Measurements from ENCODE around the gene OR1J1. TPM values are rescaled to one million over a fixed set of nuclear protein-coding genes. Genes with fewer than 3 reads are reported as not detected.

OR1J1 gene, protein sequence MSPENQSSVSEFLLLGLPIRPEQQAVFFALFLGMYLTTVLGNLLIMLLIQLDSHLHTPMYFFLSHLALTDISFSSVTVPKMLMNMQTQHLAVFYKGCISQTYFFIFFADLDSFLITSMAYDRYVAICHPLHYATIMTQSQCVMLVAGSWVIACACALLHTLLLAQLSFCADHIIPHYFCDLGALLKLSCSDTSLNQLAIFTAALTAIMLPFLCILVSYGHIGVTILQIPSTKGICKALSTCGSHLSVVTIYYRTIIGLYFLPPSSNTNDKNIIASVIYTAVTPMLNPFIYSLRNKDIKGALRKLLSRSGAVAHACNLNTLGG
- total RNA-seq (2014; rRNA removed; shearing (Covaris generic)): not detected in 2 replicates

DNA sequence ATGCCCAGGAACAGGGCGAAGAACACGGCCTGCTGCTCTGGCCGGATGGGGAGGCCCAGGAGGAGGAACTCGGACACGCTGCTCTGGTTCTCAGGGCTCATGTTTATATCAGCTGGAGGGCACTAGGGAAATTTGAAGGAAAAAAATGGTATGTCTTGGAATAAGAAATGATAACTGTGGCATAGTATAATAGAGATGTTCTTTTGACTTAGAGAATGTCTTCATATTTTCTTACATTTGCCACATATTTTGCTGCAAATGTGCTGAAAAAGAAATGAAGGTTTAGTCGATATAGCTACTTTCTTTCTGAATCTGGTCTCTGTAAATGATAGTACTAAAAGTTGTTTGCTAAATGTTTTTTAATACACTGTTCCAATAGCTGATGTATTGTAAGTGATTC, at the start of gene OR1J1:
Gene OR1J1 (minus strand): TSS at position 101 of the 400 bp plus-strand sequence. CDS start 0 bp downstream, at position 101.
- Histone ChIP-seq H3K27ac (no peak within 1 kb of the TSS), H3K27me3 (replicated peaks) (peaks cover 10% of the 10 kb centered on the region; the same call in 1 of the 2 replicates), H3K4me1 (replicated peaks) (no peaks in the 10 kb centered on the region), H3K36me3 (no peaks in the 10 kb centered on the region), H3K9me3 (replicated peaks) (no peaks in the 10 kb centered on the region), H3K4me3 (no peak within 1 kb of the TSS)
- DNase-seq (ENCODE audit: low read depth in 1 of 2, low spot score in 2 of 2): no peak

DNA sequence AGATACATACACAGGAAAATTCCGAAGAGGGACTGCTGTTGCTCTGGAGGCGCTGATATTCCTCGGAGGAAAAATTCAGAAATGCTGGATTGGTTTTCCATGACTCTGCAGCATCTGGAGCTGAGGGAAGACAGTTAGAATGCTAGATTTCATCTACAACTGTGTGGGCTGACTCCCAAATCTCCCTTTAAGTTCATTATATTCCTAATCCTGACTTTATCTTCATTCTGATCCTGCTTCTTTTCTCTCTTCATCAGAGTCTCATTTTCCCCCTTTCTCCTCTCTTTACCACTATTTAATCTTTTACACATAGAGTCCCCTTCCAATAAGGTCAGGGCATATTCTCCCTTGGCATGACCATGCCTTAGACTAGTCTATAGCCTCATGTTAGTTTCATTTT, 49.5 kb upstream of the OR1J1 start, which contains the start of gene OR1N1:
Gene OR1N1 (minus strand): TSS at position 101 of the 400 bp plus-strand sequence. CDS start 0 bp downstream, at position 101.
- Histone ChIP-seq H3K4me1 (replicated peaks) (no peaks in the 10 kb centered on the region), H3K27me3 (replicated peaks) (no peaks in the 10 kb centered on the region), H3K4me3 (no peak within 1 kb of the TSS), H3K36me3 (no peaks in the 10 kb centered on the region), H3K27ac (no peak within 1 kb of the TSS), H3K9me3 (replicated peaks) (no peaks in the 10 kb centered on the region)
- DNase-seq (ENCODE audit: low read depth in 1 of 2, low spot score in 2 of 2): no peak

DNA sequence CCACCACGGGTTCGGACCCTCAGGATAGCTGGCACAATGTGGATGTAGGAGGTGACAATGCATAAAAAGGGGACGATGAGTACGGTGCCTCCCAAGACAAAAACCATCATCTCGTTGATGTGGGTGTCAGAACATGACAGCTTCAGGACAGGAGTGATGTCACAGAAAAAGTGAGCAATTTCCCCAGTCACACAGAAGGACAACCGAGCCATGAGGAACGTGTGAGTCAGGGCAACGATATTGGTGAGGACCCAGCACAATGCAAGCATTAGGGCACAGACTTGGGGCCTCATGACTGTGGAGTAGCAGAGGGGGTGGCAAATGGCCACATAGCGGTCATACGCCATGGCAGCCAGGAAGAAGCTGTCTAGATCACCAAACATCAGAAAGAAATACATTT, 48.9 kb upstream of the OR1J1 start:
- H3K9me3 ChIP-seq (replicated peaks): no peaks in the 10 kb centered on the region
- H3K27ac ChIP-seq: no peak overlapping the region
- H3K4me3 ChIP-seq: no peak overlapping the region
- no peaks in the 10 kb centered on the region for H3K4me1 ChIP-seq (replicated peaks)
- no peaks in the 10 kb centered on the region for H3K27me3 ChIP-seq (replicated peaks)
- DNase-seq (ENCODE audit: low read depth in 1 of 2, low spot score in 2 of 2): no peak
- no peaks in the 10 kb centered on the region for H3K36me3 ChIP-seq

DNA sequence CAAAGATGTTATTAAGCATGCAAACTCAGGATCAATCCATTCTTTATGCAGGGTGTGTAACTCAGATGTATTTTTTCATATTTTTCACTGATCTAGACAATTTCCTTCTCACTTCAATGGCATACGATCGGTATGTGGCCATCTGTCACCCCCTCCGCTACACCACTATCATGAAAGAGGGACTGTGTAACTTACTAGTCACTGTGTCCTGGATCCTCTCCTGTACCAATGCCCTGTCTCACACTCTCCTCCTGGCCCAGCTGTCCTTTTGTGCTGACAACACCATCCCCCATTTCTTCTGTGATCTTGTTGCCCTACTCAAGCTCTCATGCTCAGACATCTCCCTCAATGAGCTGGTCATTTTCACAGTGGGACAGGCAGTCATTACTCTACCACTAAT, 41.6 kb upstream of the OR1J1 start:
- Histone ChIP-seq H3K4me1 (replicated peaks) (no peaks in the 10 kb centered on the region), H3K27me3 (replicated peaks) (no peaks in the 10 kb centered on the region; the same call in 1 of the 2 replicates), H3K27ac (no peak overlapping the region), H3K4me3 (no peak overlapping the region), H3K9me3 (replicated peaks) (no peaks in the 10 kb centered on the region), H3K36me3 (no peaks in the 10 kb centered on the region)
- DNase-seq (ENCODE audit: low read depth in 1 of 2, low spot score in 2 of 2): no peak

DNA sequence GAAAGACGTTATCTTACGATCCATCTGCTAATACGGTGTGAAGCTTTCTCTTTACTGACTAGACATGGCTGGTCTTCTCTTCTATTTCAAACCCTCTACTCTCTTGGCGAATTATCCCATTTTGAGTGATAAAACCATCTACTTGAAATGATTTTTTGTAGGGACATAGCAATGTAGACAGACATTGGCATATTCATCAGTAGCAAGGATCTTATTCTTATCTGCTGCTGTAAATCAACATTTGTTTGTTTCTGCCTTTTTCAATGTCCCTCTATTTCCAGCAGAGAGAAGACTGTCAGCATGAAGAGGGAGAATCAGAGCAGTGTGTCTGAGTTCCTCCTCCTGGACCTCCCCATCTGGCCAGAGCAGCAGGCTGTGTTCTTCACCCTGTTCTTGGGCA, 41.1 kb upstream of the OR1J1 start, which contains the start of gene OR1J4:
Gene OR1J4 (plus strand): TSS at position 301 of the 400 bp plus-strand sequence. CDS start 0 bp downstream, at position 301.
- Histone ChIP-seq H3K27ac (no peak within 1 kb of the TSS), H3K4me3 (no peak within 1 kb of the TSS), H3K4me1 (replicated peaks) (no peaks in the 10 kb centered on the region), H3K9me3 (replicated peaks) (no peaks in the 10 kb centered on the region), H3K27me3 (replicated peaks) (no peaks in the 10 kb centered on the region; the same call in 1 of the 2 replicates), H3K36me3 (no peaks in the 10 kb centered on the region)
- DNase-seq (ENCODE audit: low read depth in 1 of 2, low spot score in 2 of 2): no peak

DNA sequence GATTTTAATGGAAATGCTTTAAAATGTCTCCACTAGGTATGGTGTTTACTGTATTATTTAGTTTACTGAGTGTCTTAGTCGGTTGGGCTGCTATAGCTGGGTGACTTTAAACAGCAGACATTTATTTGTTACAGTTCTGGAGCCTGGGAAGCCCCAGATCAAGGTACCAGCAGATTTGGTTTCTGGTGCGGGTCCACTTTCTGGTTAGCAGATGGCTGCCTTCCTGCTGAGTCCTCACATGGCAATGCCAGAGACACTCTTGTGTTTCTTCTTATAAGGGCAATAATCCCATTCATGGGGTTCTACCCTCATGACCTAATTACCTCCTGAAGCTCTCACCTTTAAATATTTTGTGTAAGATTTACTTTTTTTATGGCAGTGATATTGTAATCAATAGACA, 40.5 kb upstream of the OR1J1 start:
- Histone ChIP-seq H3K9me3 (replicated peaks) (no peaks in the 10 kb centered on the region), H3K4me1 (replicated peaks) (no peaks in the 10 kb centered on the region), H3K27me3 (replicated peaks) (no peaks in the 10 kb centered on the region; the same call in 1 of the 2 replicates), H3K27ac (no peak overlapping the region), H3K4me3 (no peak overlapping the region), H3K36me3 (no peaks in the 10 kb centered on the region)
- no peak for DNase-seq (ENCODE audit: low read depth in 1 of 2, low spot score in 2 of 2)

DNA sequence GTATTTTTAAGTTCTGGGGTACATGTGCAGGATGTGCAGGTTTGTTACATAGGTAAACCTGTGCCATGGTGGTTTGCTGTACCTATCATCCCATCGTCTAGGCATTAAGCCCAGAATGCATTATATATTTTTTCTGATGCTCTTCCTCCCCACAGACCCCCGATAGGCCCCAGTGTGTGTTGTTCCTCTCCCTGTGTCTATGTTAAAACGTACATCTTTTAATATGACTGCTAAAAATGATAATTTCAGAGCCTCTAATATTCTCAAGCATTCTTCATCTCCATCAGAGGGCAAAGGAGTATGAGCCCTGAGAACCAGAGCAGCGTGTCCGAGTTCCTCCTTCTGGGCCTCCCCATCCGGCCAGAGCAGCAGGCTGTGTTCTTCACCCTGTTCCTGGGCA, 32.8 kb upstream of the OR1J1 start, which contains the start of gene OR1J2:
Gene OR1J2 (plus strand): TSS at position 301 of the 400 bp plus-strand sequence. CDS start 0 bp downstream, at position 301.
- Histone ChIP-seq H3K9me3 (replicated peaks) (no peaks in the 10 kb centered on the region), H3K36me3 (no peaks in the 10 kb centered on the region), H3K4me3 (no peak within 1 kb of the TSS), H3K27ac (no peak within 1 kb of the TSS), H3K27me3 (replicated peaks) (peaks cover 16% of the 10 kb centered on the region), H3K4me1 (replicated peaks) (no peaks in the 10 kb centered on the region)
- no peak for DNase-seq (ENCODE audit: low read depth in 1 of 2, low spot score in 2 of 2)

DNA sequence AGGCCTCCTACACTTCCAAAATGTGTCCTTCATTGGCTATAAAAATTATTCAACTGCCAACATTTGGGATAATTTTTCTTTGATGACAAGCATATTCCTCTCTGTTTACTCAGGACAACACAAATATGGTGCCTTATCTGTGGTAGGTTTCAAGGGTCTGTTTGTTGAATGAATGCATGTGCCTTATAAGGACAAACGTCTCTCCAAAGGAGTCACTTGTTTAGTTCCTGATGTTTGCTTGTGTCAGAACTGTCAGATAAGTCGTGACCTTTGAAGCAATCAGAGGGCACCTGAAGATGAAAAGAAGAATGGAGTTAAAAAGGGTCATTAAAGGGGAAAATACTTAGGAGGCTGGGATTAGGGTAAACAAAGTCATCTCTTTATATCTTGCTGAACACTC, 29.2 kb upstream of the OR1J1 start:
- Histone ChIP-seq H3K27me3 (replicated peaks) (peaks cover 16% of the 10 kb centered on the region), H3K27ac (no peak overlapping the region), H3K4me3 (no peak overlapping the region), H3K4me1 (replicated peaks) (no peaks in the 10 kb centered on the region), H3K36me3 (no peaks in the 10 kb centered on the region), H3K9me3 (replicated peaks) (no peaks in the 10 kb centered on the region)
- DNase-seq (ENCODE audit: low read depth in 1 of 2, low spot score in 2 of 2): no peak

DNA sequence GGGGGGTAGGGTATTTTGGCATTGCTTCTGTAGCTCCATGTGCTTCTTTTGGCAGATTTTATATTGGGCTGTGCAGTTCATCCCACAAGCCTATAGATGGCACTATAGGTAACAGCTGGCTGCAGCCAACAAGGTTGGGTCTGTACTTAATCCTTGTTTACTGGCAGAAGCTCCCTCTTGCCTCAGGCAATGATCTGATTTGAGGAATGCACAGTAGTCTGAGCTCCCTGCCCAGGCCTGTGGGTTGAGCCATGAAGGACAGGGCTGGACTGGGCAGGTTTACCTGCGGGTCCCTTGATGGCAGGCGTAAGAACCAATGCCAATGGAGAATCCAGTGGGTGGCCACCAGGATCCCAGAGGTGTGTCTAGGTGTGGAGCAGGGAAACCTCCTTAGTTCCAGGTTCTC, 21.2 kb upstream of the OR1J1 start:
- Histone ChIP-seq H3K27ac (no peak overlapping the region), H3K36me3 (no peaks in the 10 kb centered on the region), H3K4me3 (no peak overlapping the region), H3K27me3 (replicated peaks) (no peaks in the 10 kb centered on the region), H3K4me1 (replicated peaks) (no peaks in the 10 kb centered on the region), H3K9me3 (replicated peaks) (no peaks in the 10 kb centered on the region)
- peak in 1 of 2 experiments; percentile 18 for DNase-seq (ENCODE audit: low read depth in 1 of 2, low spot score in 2 of 2)

DNA sequence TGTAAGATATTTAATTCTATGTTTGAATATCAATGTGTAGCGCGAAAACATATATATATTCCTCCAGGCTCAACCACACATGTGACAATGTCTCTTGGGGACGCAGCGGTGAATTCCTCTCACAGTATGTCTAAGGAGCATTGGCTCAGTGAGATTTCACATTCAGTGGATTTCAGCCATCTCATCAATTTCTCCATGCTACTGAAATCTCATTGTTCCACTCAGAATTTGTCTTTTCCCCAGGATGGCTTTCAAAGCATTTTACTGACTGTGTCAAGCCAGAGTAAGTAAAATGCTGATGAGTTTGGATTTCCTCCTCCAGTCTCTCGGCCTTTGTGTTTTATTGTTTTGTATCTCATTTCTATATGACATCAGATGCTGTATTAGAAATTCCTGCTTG, 1.3 kb upstream of the OR1J1 start:
- H3K9me3 ChIP-seq (replicated peaks): no peaks in the 10 kb centered on the region
- no peak overlapping the region for H3K27ac ChIP-seq
- H3K27me3 ChIP-seq (replicated peaks): peaks cover 10% of the 10 kb centered on the region; the same call in 1 of the 2 replicates
- no peak overlapping the region for H3K4me3 ChIP-seq
- no peaks in the 10 kb centered on the region for H3K4me1 ChIP-seq (replicated peaks)
- H3K36me3 ChIP-seq: no peaks in the 10 kb centered on the region
- no peak for DNase-seq (ENCODE audit: low read depth in 1 of 2, low spot score in 2 of 2)

DNA sequence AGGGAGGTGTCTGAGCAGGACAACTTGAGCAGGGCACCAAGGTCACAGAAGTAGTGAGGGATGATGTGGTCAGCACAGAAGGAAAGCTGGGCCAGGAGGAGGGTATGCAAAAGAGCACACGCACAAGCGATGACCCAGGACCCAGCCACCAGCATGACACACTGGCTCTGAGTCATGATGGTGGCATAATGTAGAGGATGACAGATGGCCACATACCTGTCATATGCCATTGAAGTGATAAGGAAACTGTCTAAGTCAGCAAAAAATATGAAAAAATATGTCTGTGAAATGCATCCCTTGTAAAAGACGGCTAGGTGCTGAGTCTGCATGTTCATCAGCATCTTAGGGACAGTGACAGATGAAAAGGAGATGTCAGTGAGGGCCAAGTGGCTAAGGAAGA, 380 bp downstream of the OR1J1 start:
- no peak for DNase-seq (ENCODE audit: low read depth in 1 of 2, low spot score in 2 of 2)
- no peak overlapping the region for H3K4me3 ChIP-seq
- H3K9me3 ChIP-seq (replicated peaks): no peaks in the 10 kb centered on the region
- no peaks in the 10 kb centered on the region for H3K4me1 ChIP-seq (replicated peaks)
- no peak overlapping the region for H3K27ac ChIP-seq
- H3K27me3 ChIP-seq (replicated peaks): peaks cover 10% of the 10 kb centered on the region; the same call in 1 of the 2 replicates
- H3K36me3 ChIP-seq: no peaks in the 10 kb centered on the region

DNA sequence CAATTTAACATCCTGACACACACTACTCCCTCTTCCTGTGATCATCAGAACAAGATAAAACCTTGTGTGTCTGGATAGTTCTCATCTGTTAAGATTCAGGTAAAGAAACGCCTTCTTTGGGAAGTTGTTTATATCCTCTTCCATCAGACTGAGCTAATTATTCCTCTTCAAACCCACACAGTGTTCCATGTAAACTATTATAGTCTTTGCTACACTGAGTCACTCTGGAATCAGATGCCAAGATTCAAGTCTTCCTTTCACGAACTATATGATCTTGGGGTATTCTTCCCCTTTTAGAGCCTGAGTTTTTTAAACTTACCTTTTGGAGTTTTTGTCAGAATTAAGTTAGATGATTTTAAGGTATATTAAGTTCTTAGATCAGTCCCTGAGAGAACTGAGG, 2.0 kb downstream of the OR1J1 start:
- H3K4me1 ChIP-seq (replicated peaks): no peaks in the 10 kb centered on the region
- no peaks in the 10 kb centered on the region for H3K36me3 ChIP-seq
- no peak for DNase-seq (ENCODE audit: low read depth in 1 of 2, low spot score in 2 of 2)
- peaks cover 10% of the 10 kb centered on the region; the same call in 1 of the 2 replicates for H3K27me3 ChIP-seq (replicated peaks)
- H3K4me3 ChIP-seq: no peak overlapping the region
- H3K9me3 ChIP-seq (replicated peaks): no peaks in the 10 kb centered on the region
- H3K27ac ChIP-seq: no peak overlapping the region

DNA sequence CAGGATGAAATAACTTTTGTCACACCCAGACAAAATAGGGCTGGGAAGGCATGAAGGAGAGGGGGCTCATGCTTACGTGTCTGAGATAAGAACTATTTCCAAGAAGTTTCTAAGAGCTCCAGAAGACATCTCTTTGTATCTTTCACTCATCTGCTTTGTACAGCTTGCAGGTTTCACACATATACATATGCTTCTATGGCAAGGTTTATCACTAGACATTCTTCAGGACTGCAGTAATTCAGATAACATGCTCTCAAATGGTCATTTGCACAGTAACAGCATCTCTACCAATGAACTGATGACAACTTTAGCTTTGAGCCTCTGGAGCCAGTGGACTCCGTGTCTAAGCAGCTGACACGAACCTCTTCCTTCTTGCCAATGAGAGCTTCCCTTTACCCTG, 3.2 kb downstream of the OR1J1 start:
- Histone ChIP-seq H3K4me1 (replicated peaks) (no peaks in the 10 kb centered on the region), H3K36me3 (no peaks in the 10 kb centered on the region), H3K9me3 (replicated peaks) (no peaks in the 10 kb centered on the region), H3K27ac (no peak overlapping the region), H3K27me3 (replicated peaks) (peaks cover 8% of the 10 kb centered on the region; the same call in 1 of the 2 replicates), H3K4me3 (no peak overlapping the region)
- DNase-seq (ENCODE audit: low read depth in 1 of 2, low spot score in 2 of 2): no peak

DNA sequence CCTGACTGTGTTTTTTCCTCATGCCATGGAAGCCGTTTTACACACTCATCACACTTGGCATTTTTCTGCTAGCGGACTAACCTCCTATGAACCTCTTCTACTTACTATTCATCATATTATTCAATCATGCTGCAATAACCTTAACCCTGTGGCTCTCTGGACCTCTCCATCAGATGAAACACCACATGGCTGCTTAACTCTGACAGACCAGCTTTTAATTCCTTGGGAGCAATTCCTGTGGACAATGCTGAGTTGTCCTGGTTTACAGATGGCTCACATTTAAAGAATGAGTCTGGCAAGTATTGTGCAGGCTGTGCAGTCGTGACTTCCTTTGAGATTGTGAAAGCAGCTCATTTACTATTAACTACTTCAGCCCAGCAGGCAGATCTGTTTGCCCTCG, 9.0 kb downstream of the OR1J1 start:
- peaks cover 6% of the 10 kb centered on the region for H3K4me1 ChIP-seq (replicated peaks)
- no peaks in the 10 kb centered on the region; the same call in 1 of the 2 replicates for H3K27me3 ChIP-seq (replicated peaks)
- no peaks in the 10 kb centered on the region for H3K9me3 ChIP-seq (replicated peaks)
- no peaks in the 10 kb centered on the region for H3K36me3 ChIP-seq
- no peak overlapping the region for H3K4me3 ChIP-seq
- H3K27ac ChIP-seq: no peak overlapping the region
- DNase-seq (ENCODE audit: low read depth in 1 of 2, low spot score in 2 of 2): no peak
